DND-41 (cell line): ENCODE results near the gene HTRA3.

Experiments
- ATAC-seq: fragments of 200-7000 bp; cut with Tn5 transposase; 3 replicates; pipeline ENCODE4 v1.9.1; 2021; ENCODE audit warnings: low read depth; ENCODE audit not compliant: insufficient read depth
- DNase-seq: peaks from one replicate; pipeline ENCODE4 v3.0.0-alpha.2; 2020
- H2AFZ ChIP-seq: 2 replicates; pipeline ENCODE4 v1.6.0; 2012; ENCODE audit warnings: low read depth, low read length
- H3K27ac ChIP-seq: 2 replicates; pipeline ENCODE4 v1.5.1; 2012; ENCODE audit warnings: low read length, inconsistent platforms
- H3K27me3 ChIP-seq: fragments of 200-600 bp; sonication (generic); 2 replicates; pipeline ENCODE4 v1.6.0; 2012; ENCODE audit warnings: low read length, mild to moderate bottlenecking, inconsistent platforms; ENCODE audit not compliant: insufficient read depth, poor library complexity
- H3K36me3 ChIP-seq: 2 replicates; pipeline ENCODE4 v1.5.1; 2012; ENCODE audit warnings: low read length, inconsistent platforms; ENCODE audit not compliant: insufficient read depth
- H3K4me1 ChIP-seq: 2 replicates; pipeline ENCODE4 v1.5.1; 2012; ENCODE audit warnings: mild to moderate bottlenecking, low read length; ENCODE audit not compliant: insufficient read depth
- H3K4me2 ChIP-seq: 2 replicates; pipeline ENCODE4 v1.6.0; 2012; ENCODE audit warnings: mild to moderate bottlenecking, moderate library complexity, low read length, inconsistent platforms; ENCODE audit not compliant: insufficient read depth
- H3K4me3 ChIP-seq, 2 experiments: fragments of 200-600 bp in 1 of 2; shearing (Covaris generic) in 1 of 2; 2 replicates each; pipeline ENCODE4 v1.5.1; 2012 to 2016; ENCODE audit warnings: inconsistent platforms in 2 of 2, low read length in 2 of 2, mild to moderate bottlenecking in 2 of 2, low read depth in 1 of 2, moderate library complexity in 1 of 2
- H3K79me2 ChIP-seq: 2 replicates; pipeline ENCODE4 v1.6.0; 2012; ENCODE audit warnings: low read length, inconsistent platforms; ENCODE audit not compliant: insufficient read depth
- H3K9ac ChIP-seq: 2 replicates; pipeline ENCODE4 v1.6.0; 2012; ENCODE audit warnings: low read depth, mild to moderate bottlenecking, inconsistent platforms, low read length, moderate library complexity
- H3K9me3 ChIP-seq: 2 replicates; pipeline ENCODE4 v1.5.1; 2012; ENCODE audit warnings: low read length, moderate library complexity, mild to moderate bottlenecking, inconsistent platforms; ENCODE audit not compliant: insufficient read depth, severe bottlenecking
- H4K20me1 ChIP-seq: 2 replicates; pipeline ENCODE4 v1.6.0; 2012; ENCODE audit warnings: low read length; ENCODE audit not compliant: insufficient read depth
- EZH2 ChIP-seq: IDR thresholded peaks from 3 replicates; pipeline ENCODE4 v1.6.1; 2012; ENCODE audit warnings: borderline replicate concordance, low read depth, mild to moderate bottlenecking, moderate library complexity, low read length, inconsistent platforms; ENCODE audit not compliant: severe bottlenecking
- TF ChIP-seq, protein P1 (sequence below): IDR thresholded peaks from 2 replicates; pipeline ENCODE4 v1.5.1; 2012; ENCODE audit warnings: borderline replicate concordance, low read length, moderate library complexity, mild to moderate bottlenecking; ENCODE audit not compliant: poor library complexity, severe bottlenecking; ENCODE audit errors: extremely low read depth

HTRA3 gene

DNA sequence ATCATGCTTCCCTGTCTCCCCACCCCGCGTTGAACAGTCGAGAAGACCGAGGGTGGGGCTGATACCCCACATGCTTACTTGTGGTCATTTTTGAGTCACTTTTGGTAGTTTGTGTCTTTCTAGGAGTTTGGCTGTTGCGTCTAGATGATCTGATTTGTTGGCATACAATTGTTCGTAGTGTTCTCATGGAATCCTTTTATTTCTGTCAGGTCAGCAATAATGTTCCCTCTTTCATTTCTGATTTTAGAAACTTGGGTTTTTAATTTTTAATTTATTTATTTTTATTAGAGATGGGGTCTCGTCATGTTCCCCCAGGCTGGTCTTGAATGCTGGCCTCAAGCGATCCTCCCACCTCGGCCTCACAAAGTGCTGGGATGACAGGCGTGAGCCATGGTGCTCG is 39.5 kb upstream of the HTRA3 start:
- Histone ChIP-seq H3K9me3 (no peaks in the 10 kb centered on the region), H3K9ac (no peak overlapping the region), H3K4me1 (peaks cover 54% of the 10 kb centered on the region), H4K20me1 (no peaks in the 10 kb centered on the region; the same call in 1 of the 2 replicates), H3K36me3 (peaks cover 26% of the 10 kb centered on the region), H3K4me2 (no peak overlapping the region), H3K4me3 (no peak overlapping the region), H3K79me2 (no peaks in the 10 kb centered on the region), H3K27ac (no peak overlapping the region), H3K27me3 (no peaks in the 10 kb centered on the region), H2AFZ (no peak overlapping the region)
- ATAC-seq (no peak), DNase-seq (no peak)
- TF ChIP-seq, protein P1, sequence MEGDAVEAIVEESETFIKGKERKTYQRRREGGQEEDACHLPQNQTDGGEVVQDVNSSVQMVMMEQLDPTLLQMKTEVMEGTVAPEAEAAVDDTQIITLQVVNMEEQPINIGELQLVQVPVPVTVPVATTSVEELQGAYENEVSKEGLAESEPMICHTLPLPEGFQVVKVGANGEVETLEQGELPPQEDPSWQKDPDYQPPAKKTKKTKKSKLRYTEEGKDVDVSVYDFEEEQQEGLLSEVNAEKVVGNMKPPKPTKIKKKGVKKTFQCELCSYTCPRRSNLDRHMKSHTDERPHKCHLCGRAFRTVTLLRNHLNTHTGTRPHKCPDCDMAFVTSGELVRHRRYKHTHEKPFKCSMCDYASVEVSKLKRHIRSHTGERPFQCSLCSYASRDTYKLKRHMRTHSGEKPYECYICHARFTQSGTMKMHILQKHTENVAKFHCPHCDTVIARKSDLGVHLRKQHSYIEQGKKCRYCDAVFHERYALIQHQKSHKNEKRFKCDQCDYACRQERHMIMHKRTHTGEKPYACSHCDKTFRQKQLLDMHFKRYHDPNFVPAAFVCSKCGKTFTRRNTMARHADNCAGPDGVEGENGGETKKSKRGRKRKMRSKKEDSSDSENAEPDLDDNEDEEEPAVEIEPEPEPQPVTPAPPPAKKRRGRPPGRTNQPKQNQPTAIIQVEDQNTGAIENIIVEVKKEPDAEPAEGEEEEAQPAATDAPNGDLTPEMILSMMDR = no peak
- TF ChIP-seq EZH2 = no peak

DNA sequence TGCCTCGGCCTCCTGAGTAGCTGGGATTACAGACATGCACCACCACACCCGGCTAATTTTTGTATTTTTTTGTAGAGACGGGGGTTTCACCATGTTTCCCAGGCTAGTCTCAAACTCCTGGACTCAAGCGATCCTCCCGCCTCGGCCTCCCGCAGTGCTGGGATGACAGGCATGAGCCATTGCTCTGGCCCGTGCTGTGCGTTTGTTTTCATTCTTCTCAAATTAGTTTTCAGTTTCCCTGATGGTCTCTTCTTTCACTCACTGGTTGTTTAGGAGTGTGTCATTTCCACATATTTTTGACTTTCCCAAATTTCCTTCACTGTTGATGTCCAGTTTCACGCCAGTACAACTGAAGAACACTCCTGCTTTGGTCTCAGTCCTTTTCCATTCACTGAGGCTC is 38.7 kb upstream of the HTRA3 start:
- Histone ChIP-seq H3K79me2 (no peaks in the 10 kb centered on the region), H3K4me2 (no peak overlapping the region), H4K20me1 (peaks cover 6% of the 10 kb centered on the region; the same call in 1 of the 2 replicates), H3K27me3 (no peaks in the 10 kb centered on the region), H3K9ac (no peak overlapping the region), H3K9me3 (no peaks in the 10 kb centered on the region), H3K4me3 (no peak overlapping the region), H3K4me1 (peaks cover 45% of the 10 kb centered on the region), H2AFZ (no peak overlapping the region), H3K27ac (no peak overlapping the region), H3K36me3 (peaks cover 26% of the 10 kb centered on the region)
- no peak for DNase-seq
- no peak for TF ChIP-seq EZH2
- TF ChIP-seq, protein P1 = no peak
- no peak for ATAC-seq

DNA sequence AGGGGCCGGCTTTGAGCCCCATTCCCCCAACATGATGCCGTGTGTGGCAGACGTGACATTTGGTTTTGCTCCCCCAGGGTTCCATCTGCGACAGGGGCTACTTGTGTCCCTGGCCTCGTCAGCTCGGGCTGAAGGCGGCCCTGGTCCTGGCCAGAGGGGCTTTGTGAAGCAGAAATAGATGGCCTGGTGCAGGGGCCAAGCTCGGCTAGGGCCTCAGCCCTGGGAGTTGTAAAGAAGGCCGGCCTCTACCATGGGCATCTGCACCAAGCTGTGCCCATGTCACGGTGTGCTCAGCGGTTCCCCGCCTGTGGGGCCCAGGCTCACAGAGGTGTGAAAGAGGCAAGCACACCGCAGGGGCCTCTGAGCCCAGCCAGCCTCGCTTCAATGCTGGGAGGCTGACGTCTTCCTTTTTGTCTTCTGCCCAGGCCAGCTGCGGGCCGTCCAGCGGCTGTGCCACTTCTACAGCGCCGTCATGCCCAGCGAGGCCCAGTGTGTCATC is 38.0 kb upstream of the HTRA3 start:
- peaks cover 30% of the 10 kb centered on the region for H3K36me3 ChIP-seq
- no peaks in the 10 kb centered on the region for H3K79me2 ChIP-seq
- H3K9me3 ChIP-seq = no peaks in the 10 kb centered on the region
- TF ChIP-seq EZH2 = no peak
- TF ChIP-seq, protein P1 = no peak
- H3K9ac ChIP-seq = no peak overlapping the region
- DNase-seq (no peak), ATAC-seq (no peak)
- no peak overlapping the region for H3K4me2 ChIP-seq
- H3K4me3 ChIP-seq = no peak overlapping the region
- H4K20me1 ChIP-seq = peaks cover 8% of the 10 kb centered on the region; the same call in 1 of the 2 replicates
- H3K27ac ChIP-seq = no peak overlapping the region
- no peak overlapping the region for H2AFZ ChIP-seq
- no peaks in the 10 kb centered on the region for H3K27me3 ChIP-seq
- peaks cover 41% of the 10 kb centered on the region for H3K4me1 ChIP-seq
